PC-3 (cell line): ENCODE measurements around the gene PID1. TPM values are rescaled to one million over a fixed set of nuclear protein-coding genes. Genes with fewer than 3 reads are reported as not detected.

Experiments used
- ATAC-seq: fragments of 200-7000 bp; cut with Tn5 transposase; 2 replicates; pipeline ENCODE4 v1.9.1; 2020; ENCODE audit warnings: mild to moderate bottlenecking, moderate library complexity
- BruUV-seq: library from RNA; stranded (reverse); fragments of 400-500 nt; replicated peaks from 2 replicates; lab custom pipeline; 2021; lab: Mats Ljungman, UMichigan
- CTCF ChIA-PET: fragments of 300-600 bp; sonication (Branson Sonifier 250); formaldehyde crosslinking; loops from one replicate; lab custom pipeline; 2022; ENCODE audit warnings: antibody characterized with exemption; lab: Charles Lee
- POLR2A ChIA-PET: fragments of 300-600 bp; sonication (Branson Sonifier 250); formaldehyde crosslinking; loops from one replicate; lab custom pipeline; 2022; ENCODE audit warnings: antibody characterized with exemption; ENCODE audit not compliant: unreplicated experiment; lab: Charles Lee
- DNase-seq: peaks from one replicate; pipeline ENCODE4 v3.0.0-alpha.2; 2015
- H2AFZ ChIP-seq: fragments of 300-600 bp; sonication (generic); 2 replicates; pipeline ENCODE4 v1.6.0; 2016; ENCODE audit warnings: antibody characterized with exemption, low read length
- H3F3A ChIP-seq: fragments of 300-600 bp; sonication (generic); one replicate; pipeline ENCODE4 v1.6.0; 2017; ENCODE audit warnings: antibody characterized with exemption, low read length, control low read depth, mild to moderate bottlenecking; ENCODE audit not compliant: unreplicated experiment
- H3K27ac ChIP-seq: fragments of 300-600 bp; sonication (generic); 2 replicates; pipeline ENCODE4 v1.5.1; 2016; ENCODE audit warnings: mild to moderate bottlenecking, low read length
- H3K27me3 ChIP-seq: fragments of 300-600 bp; sonication (generic); 2 replicates; pipeline ENCODE4 v1.6.1; 2016; ENCODE audit warnings: low read length, mixed read lengths
- H3K36me3 ChIP-seq: fragments of 300-600 bp; sonication (generic); 2 replicates; pipeline ENCODE4 v1.6.1; 2016; ENCODE audit warnings: low read depth, mixed run types, low read length, mixed read lengths
- H3K4me1 ChIP-seq: fragments of 300-600 bp; sonication (generic); 2 replicates; pipeline ENCODE4 v1.5.1; 2016; ENCODE audit warnings: low read length; ENCODE audit not compliant: insufficient read depth
- H3K4me2 ChIP-seq: fragments of 300-600 bp; sonication (generic); 2 replicates; pipeline ENCODE4 v1.6.0; 2016; ENCODE audit warnings: low read length
- H3K4me3 ChIP-seq: fragments of 300-600 bp; sonication (generic); 2 replicates; pipeline ENCODE4 v1.5.1; 2016; ENCODE audit warnings: mild to moderate bottlenecking, low read length, mixed read lengths
- H3K79me2 ChIP-seq: fragments of 300-600 bp; sonication (generic); 2 replicates; pipeline ENCODE4 v1.6.1; 2017; ENCODE audit warnings: low read length, mixed read lengths
- H3K9ac ChIP-seq: fragments of 300-600 bp; sonication (generic); 2 replicates; pipeline ENCODE4 v1.6.0; 2016; ENCODE audit warnings: mild to moderate bottlenecking, low read length
- H3K9me2 ChIP-seq: fragments of 300-600 bp; sonication (generic); replicated peaks from 2 replicates; pipeline ENCODE4 v1.6.1; 2016; ENCODE audit warnings: mixed run types, low read length, mixed read lengths
- H3K9me3 ChIP-seq: fragments of 300-600 bp; sonication (generic); 2 replicates; pipeline ENCODE4 v1.6.1; 2016; ENCODE audit warnings: low read length, mixed read lengths
- H4K20me1 ChIP-seq: fragments of 300-600 bp; sonication (generic); 2 replicates; pipeline ENCODE4 v1.6.1; 2016; ENCODE audit warnings: low read length, mixed read lengths
- EZH2 ChIP-seq: fragments of 300-600 bp; sonication (generic); IDR thresholded peaks from one replicate; pipeline ENCODE4 v1.6.1; 2017; ENCODE audit warnings: antibody characterized with exemption, mild to moderate bottlenecking, low read length; ENCODE audit not compliant: unreplicated experiment
- EZH2phosphoT487 ChIP-seq: fragments of 300-600 bp; sonication (generic); IDR thresholded peaks from 2 replicates; pipeline ENCODE4 v1.6.1; 2018; ENCODE audit warnings: mild to moderate bottlenecking, antibody characterized with exemption, low read length, borderline replicate concordance
- intact Hi-C: fragments of 100-400 bp; cut with micrococcal nuclease; formaldehyde crosslinking; loops from 2 replicates; pipeline ENCODE4 v1.9.0; 2023
- total RNA-seq: library from RNA; depleted of rRNA; stranded (reverse); fragments of >200 nt; gene quantifications from 2 replicates; pipeline ENCODE4 v1.2.3, GENCODE V29; 2014
- TF ChIP-seq, protein P1 (sequence below): fragments of 300-600 bp; sonication (generic); conservative IDR thresholded peaks from 2 replicates; pipeline ENCODE4 v1.5.1; 2017; ENCODE audit warnings: antibody characterized with exemption, low read depth, mild to moderate bottlenecking, low read length

Gene PID1
- total RNA-seq, 1 experiment from 2014 or later: 0.84 TPM

DNA sequence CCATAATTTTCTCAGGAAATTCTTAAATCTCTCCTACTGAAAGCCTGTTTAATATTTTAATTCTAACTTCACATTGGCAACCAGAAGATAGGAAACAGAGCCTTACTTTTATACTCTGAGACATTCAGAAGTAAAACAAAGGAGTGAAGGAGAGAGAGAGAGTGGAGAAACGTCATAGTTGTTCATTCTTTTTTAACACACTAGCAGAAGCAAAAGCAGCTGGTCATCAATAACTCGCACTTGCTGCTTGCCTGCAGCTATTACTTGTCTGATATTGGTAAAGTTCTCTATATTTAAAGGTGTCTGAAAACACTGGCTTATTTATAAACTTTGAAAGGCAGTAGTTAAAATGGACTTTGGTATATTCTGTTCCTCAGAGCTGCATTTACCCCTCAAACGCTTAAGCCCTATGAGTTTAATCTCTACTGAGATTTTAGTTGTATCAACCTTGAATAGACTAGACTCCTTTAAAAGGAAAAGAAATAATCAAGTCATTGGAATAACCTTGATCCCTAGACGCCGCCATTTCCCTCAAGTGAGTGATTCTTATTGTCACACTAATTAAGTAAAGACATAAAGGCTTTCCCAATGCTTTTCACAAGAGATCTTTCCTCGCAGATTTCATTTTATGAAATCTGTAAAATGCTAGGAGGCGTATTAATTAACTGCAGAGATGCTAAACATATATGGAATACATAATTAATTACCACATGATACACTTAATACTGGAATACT is 182.0 kb downstream of the PID1 start:
- DNase-seq (no peak), ATAC-seq (no peak)
- Histone ChIP-seq H4K20me1 (no peaks in the 10 kb centered on the region), H3K27ac (no peak overlapping the region), H3K9me3 (no peaks in the 10 kb centered on the region), H3K4me2 (no peak overlapping the region), H3K4me3 (no peak overlapping the region), H3K9me2 (no peaks in the 10 kb centered on the region), H3K79me2 (no peaks in the 10 kb centered on the region), H3K4me1 (no peaks in the 10 kb centered on the region), H3K27me3 (0 out of 2 replicates have a peak, but pooled peaks cover 12% of the 10 kb centered on the region), H3K36me3 (no peaks in the 10 kb centered on the region), H2AFZ (no peak overlapping the region), H3F3A (no peaks in the 10 kb centered on the region), H3K9ac (no peak overlapping the region)
- POLR2A ChIA-PET: no interaction called here
- TF ChIP-seq EZH2 (no peak), EZH2phosphoT487 (no peak)
- TF ChIP-seq, protein P1, sequence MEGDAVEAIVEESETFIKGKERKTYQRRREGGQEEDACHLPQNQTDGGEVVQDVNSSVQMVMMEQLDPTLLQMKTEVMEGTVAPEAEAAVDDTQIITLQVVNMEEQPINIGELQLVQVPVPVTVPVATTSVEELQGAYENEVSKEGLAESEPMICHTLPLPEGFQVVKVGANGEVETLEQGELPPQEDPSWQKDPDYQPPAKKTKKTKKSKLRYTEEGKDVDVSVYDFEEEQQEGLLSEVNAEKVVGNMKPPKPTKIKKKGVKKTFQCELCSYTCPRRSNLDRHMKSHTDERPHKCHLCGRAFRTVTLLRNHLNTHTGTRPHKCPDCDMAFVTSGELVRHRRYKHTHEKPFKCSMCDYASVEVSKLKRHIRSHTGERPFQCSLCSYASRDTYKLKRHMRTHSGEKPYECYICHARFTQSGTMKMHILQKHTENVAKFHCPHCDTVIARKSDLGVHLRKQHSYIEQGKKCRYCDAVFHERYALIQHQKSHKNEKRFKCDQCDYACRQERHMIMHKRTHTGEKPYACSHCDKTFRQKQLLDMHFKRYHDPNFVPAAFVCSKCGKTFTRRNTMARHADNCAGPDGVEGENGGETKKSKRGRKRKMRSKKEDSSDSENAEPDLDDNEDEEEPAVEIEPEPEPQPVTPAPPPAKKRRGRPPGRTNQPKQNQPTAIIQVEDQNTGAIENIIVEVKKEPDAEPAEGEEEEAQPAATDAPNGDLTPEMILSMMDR: no peak
- no TSS peak for BruUV-seq
- intact Hi-C loops: no loop called here
- CTCF ChIA-PET: no interaction called here

DNA sequence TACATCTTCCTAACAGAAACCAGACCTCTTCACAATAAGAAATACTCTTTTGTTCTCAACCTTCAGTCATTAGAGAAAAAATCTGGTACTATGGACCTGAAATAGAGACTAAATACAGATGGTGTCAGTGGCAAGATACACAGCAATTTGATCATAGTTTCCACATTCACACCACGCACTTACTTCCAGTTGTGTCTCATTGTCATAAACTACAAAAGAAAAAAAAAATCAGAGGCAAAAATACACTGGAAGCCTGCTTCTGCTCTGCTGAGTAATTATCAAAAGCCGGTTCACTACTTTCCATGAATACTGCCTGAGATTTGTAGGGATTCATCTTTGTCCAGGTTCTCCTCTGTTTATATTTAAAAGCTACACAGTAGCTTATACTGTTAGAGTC is 182.6 kb downstream of the PID1 start:
- BruUV-seq: no TSS peak
- no peak overlapping the region for H3K4me3 ChIP-seq
- no peak overlapping the region for H3K9ac ChIP-seq
- H3K79me2 ChIP-seq: no peaks in the 10 kb centered on the region
- TF ChIP-seq EZH2phosphoT487 (no peak), EZH2 (no peak)
- TF ChIP-seq, protein P1: no peak
- ChIA-PET CTCF (no interaction called here), POLR2A (no interaction called here)
- no peaks in the 10 kb centered on the region for H3K4me1 ChIP-seq
- no peaks in the 10 kb centered on the region for H3F3A ChIP-seq
- no peaks in the 10 kb centered on the region for H3K9me3 ChIP-seq
- H3K27ac ChIP-seq: no peak overlapping the region
- no peak for ATAC-seq
- DNase-seq: no peak
- intact Hi-C loops: no loop called here
- H3K36me3 ChIP-seq: no peaks in the 10 kb centered on the region
- H2AFZ ChIP-seq: no peak overlapping the region
- H4K20me1 ChIP-seq: no peaks in the 10 kb centered on the region
- H3K27me3 ChIP-seq: 0 out of 2 replicates have a peak, but pooled peaks cover 12% of the 10 kb centered on the region
- H3K4me2 ChIP-seq: no peak overlapping the region
- no peaks in the 10 kb centered on the region for H3K9me2 ChIP-seq

DNA sequence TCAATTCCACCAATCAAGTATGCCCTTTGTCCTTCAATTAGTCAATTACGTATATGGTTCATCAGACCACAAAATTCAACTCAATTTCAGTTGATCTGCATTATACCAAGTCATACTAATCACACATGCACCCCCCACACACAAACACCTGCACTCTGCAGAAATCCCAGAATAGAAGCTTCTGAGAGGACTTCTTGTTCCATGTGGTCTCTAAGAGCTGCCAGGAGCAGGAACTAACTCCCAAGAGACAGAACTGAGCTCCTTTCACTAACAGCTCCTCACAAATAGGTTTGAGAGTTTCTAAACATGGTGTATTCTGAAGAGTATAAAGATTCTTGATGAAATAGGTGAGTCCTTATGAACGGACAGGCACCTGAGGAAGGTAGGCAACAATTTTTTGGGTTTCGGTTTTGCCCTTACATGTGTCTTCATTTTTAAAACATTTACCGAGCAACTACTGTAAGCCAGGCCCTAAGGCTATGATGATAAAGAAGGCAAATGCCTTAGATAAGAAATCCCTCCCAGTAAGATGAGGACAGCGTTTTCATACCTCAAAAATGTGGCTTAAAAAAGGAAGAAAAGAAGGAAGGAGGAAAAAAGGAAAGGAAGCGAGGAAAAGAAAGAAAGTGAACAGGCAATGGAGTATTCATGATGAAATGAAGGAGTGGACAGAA is 183.1 kb downstream of the PID1 start:
- H3K27ac ChIP-seq: no peak overlapping the region
- H4K20me1 ChIP-seq: no peaks in the 10 kb centered on the region
- H3K4me1 ChIP-seq: no peaks in the 10 kb centered on the region
- POLR2A ChIA-PET: no interaction called here
- DNase-seq (no peak), ATAC-seq (no peak)
- H3K9ac ChIP-seq: no peak overlapping the region
- no peaks in the 10 kb centered on the region for H3K79me2 ChIP-seq
- no peak overlapping the region for H3K4me2 ChIP-seq
- H3K4me3 ChIP-seq: no peak overlapping the region
- no TSS peak for BruUV-seq
- H3K9me3 ChIP-seq: no peaks in the 10 kb centered on the region
- H3K9me2 ChIP-seq: no peaks in the 10 kb centered on the region
- H3K27me3 ChIP-seq: 0 out of 2 replicates have a peak, but pooled peaks cover 12% of the 10 kb centered on the region
- H2AFZ ChIP-seq: no peak overlapping the region
- intact Hi-C loops: no loop called here
- no peaks in the 10 kb centered on the region for H3K36me3 ChIP-seq
- CTCF ChIA-PET: no interaction called here
- no peak for TF ChIP-seq EZH2
- TF ChIP-seq, protein P1: no peak
- TF ChIP-seq EZH2phosphoT487: no peak
- H3F3A ChIP-seq: no peaks in the 10 kb centered on the region
